GM19025 (cell line): Measurements from ENCODE around the gene LTBP4.

Experiments used
- ATAC-seq: cut with Tn5 transposase; IDR thresholded peaks from one replicate; pipeline ENCODE4 v1.9.1; 2021; ENCODE audit warnings: mild to moderate bottlenecking, low read depth, moderate library complexity; ENCODE audit not compliant: unreplicated experiment

Gene LTBP4

GRCh38 chr19:40609561-40610395, 8.6 kb downstream of the LTBP4 start:
- ATAC-seq: peak; percentile 61

DNA sequence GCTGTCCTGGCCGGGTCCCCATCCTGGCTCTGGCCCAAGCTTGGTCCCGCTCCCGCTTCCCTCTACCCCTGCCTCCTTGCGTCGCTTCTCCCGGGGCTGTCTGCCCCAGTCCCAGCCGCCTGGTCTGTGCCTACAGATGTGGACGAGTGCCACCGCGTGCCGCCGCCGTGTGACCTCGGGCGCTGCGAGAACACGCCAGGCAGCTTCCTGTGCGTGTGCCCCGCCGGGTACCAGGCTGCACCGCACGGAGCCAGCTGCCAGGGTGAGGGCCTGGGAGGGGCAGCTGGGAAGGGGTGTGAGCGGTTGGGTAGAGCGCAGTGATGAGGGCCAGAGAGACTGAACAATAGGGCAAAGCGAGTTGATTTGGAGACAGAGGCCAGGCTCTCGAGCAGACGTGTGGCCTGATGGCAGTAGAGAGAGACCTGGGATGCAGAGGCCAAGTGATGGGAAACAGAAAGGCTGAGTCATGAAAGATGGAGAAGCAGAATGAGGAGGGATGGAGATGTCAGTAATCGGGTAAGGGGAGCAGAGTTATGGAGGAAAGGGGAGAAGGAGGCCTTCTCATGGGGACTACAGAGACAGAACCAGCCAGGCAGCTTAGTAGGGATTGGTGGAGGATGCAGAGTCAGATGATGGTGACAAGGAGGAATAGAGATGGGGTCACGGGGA, 9.4 kb downstream of the LTBP4 start:
- no peak for ATAC-seq

DNA sequence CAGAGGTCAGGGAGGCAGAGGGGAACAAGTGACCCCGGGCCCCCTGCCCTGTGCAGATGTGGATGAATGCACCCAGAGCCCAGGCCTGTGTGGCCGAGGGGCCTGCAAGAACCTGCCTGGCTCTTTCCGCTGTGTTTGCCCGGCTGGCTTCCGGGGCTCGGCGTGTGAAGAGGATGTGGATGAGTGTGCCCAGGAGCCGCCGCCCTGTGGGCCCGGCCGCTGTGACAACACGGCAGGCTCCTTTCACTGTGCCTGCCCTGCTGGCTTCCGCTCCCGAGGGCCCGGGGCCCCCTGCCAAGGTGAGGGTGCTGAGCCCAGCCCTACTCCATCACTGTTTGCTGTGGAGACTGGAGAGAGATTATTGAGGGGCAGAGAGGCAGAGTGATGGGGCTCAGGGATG, 9.9 kb downstream of the LTBP4 start:
- ATAC-seq: no peak

DNA sequence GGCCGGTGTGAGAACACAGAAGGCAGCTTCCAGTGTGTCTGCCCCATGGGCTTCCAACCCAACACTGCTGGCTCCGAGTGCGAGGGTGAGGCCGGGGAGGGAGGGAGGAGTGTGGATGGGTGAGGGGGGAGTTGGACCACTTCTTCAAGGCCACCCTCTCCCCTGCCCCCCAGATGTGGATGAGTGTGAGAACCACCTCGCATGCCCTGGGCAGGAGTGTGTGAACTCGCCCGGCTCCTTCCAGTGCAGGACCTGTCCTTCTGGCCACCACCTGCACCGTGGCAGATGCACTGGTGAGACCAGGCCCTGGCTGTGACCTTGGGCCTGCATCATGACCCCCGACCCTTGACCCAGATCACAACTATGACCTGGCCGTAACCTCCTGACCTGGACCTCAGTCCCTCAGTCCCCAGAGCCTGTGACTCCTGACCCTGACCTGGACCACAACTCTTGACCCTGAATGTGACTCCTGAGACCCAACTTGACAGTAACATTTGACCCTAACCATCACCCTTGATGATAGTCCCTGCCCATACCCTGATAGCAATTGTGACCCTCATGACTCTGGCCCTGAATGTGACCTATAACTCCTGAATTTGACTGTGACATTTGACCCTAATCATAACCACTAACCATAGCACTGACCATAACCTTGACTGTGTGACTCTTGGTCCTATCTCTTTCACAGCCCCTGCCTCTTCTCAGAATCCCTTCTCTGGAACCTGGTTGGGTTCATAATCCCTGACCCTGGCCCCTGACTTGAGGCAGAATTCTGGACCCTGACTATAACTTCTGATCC, 10.9 kb downstream of the LTBP4 start:
- ATAC-seq: no peak

DNA sequence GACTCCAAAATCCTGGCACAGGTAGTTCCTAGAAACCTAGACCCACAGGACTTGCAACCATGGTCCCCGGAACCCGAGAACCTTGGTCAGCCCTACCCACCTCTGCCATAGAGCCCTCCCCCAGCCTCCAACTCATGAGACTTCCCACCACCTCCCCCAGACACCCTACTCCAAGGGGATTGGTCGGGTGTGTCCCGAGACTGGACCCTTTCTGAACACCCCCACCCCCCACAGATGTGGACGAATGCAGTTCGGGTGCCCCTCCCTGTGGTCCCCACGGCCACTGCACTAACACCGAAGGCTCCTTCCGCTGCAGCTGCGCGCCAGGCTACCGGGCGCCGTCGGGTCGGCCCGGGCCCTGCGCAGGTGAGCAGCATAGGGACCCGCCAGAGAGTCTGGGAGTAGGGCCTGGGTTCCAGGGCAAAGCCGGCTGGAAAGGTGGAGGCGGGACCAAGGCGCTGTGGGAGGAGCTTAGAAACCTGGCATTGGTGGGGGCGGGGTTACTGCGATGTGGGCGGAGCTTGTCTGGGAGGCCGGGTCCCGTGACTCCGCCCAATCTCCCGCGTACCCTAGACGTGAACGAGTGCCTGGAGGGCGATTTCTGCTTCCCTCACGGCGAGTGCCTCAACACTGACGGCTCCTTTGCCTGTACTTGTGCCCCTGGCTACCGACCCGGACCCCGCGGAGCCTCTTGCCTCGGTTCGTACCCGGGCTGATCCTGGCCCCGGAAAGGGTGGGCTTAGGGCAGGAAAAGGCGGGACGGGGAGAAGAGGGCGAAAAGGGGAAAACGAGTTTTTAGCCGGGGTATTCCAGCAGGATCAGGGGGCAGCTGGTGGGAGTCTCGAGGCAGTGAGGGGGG, 11.9 kb downstream of the LTBP4 start:
- no peak for ATAC-seq

DNA sequence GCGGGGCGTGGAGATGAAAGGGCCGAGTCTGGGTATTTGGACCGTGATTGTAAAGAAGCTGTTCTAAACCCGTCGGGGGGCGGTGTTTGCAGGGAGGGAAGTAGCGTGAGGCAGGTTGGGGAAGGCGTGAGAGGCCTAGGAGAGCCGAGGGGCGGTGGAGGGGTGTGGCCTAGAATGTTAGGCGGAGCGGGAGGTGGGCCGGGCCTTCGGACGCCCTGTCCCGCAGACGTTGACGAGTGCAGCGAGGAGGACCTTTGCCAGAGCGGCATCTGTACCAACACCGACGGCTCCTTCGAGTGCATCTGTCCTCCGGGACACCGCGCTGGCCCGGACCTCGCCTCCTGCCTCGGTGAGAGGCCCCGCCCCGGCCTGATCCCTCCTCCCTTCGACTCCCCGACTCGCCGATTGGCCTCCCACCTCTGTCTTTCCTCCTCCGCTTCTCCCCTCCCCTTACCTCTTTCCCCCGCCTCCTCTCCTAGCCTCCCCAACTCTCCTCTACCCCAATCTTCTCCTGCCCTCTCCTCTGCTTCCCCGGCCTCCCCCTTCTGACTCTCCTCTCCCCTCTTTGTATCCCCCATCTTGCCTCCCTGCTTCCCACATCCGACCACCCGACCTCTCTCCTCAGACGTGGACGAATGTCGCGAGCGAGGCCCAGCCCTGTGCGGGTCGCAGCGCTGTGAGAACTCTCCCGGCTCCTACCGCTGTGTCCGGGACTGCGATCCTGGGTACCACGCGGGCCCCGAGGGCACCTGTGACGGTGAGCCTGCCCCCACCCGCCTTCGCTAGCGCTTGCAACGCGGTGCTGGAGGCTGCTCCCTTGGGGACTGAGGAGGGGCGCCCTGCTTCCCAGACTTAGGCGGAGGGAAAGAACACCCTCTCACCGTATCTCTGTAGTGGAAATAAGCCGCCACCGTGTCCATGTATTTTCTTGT, 12.8 kb downstream of the LTBP4 start:
- ATAC-seq: peak; percentile 50

DNA sequence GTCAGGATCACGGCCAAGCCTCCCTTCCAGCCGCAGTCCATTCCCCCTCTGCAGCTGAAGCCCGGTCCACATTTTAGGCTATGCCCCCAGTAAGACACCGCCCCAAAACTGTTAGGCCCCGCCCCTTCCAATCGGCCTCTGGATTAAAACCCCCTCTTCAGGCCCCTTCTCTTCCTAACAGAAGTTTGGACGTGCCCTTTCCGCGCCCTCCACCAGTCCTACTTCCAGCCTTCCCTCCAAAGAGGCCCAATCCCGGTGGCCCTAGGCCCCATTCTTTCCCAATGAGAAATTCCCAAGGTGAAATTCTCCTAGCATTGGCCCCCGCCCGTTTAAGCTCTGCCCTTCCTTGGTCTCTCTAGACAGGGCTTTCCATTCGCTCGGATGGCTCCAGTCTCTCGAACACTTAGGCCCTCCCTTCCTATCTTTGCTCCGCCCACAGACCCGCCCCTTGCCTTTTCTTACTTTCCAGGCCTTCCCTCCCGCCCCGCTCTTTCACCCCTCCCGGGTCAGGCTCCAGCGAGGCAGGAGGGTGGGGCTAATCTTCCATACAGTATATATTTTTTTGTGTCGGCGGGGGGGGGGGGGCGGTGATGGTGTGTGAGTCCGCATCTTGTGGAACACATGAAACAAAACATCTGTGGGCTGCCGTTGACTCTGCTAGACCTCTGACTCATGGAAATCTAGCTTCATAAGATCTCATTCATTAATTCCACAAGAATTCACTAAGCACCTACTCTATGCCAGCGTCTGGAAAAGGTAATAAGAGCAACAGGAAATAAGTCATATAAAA, 13.6 kb downstream of the LTBP4 start:
- no peak for ATAC-seq

DNA sequence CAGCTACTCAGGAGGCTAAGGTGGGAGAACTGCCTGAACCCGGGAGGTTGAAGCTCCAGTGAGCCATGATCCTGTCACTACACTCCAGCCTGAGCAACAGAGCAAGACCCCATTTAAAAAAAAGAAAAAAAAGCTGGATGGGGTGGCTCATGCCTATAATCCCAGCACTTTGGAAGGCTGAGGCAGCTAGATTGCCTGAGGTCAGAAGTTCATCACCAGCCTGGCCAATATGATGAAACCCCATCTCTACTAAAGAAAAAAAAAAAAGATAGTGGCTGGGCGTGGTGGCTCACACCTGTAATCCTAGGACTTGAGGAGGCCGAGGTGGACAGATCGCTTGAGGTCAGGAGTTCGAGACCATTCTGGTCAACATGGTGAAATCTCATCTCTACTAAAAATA, 15.0 kb downstream of the LTBP4 start:
- ATAC-seq: no peak

DNA sequence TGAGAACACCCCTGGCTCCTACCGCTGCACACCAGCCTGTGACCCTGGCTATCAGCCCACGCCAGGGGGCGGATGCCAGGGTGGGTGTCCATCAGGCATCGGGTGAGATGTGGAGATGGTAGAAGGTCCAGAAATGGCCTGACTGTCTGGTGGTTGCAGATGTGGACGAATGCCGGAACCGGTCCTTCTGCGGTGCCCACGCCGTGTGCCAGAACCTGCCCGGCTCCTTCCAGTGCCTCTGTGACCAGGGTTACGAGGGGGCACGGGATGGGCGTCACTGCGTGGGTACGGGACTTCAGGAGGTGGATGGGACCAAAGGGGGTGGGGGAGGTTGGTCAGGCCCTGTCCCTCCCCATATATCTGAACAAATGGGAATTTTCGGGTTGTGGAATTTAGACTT, 15.8 kb downstream of the LTBP4 start:
- ATAC-seq: no peak

DNA sequence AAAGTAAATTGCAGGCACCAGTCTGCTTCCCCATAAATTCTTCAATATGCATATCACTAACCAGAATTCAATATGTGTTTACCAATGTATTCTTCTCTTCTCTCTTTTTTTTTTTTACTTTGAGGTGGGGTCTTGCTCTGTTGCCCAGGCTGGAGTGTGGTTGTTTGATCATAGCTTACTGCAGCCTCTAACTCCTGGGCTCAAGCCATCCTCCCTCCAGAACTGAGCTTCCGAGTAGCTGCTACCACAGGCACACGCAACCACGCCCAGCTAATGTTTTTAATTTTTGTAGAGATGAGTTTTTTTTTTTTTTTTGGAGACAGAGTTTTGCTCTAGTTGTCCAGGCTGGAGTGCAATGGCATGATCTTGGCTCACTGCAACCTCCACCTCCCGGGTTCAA, 16.8 kb downstream of the LTBP4 start:
- ATAC-seq: no peak

- ATAC-seq: no peak
Measured at GRCh38 chr19:40619333-40620160, 18.4 kb downstream of the LTBP4 start.

- ATAC-seq: no peak
Measured at GRCh38 chr19:40620161-40620485, 19.0 kb downstream of the LTBP4 start.

GRCh38 chr19:40621283-40621682, 20.1 kb downstream of the LTBP4 start:
- no peak for ATAC-seq

DNA sequence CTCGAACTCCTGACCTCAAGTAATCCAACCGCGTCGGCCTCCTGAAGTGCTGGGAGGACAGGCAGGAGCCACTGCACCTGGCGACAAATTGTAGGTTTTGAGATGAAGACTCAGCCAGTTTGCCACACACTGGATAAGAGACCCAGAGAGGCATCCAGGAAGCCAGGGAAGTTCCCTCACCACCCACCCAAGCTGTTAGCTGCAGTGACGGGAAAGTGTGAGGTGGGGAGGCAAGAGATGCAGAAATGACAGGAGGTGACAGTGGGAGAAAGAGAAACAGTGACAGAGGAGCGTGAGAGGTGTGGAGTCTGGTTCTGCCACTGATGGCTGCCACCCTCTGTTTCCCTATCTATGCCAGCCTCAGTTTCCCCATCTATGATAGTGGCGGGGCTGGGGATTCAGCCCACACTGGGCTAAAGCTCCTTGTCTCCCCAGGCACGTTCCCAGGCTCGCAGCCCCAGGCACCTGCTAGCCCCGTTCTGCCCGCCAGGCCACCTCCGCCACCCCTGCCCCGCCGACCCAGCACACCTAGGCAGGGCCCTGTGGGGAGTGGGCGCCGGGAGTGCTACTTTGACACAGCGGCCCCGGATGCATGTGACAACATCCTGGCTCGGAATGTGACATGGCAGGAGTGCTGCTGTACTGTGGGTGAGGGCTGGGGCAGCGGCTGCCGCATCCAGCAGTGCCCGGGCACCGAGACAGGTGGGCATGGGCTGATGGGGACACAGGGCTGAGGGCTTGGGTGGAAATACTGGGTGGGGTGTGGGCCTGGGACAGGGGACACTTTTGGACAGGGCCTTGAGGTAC, 21.0 kb downstream of the LTBP4 start:
- no peak for ATAC-seq

DNA sequence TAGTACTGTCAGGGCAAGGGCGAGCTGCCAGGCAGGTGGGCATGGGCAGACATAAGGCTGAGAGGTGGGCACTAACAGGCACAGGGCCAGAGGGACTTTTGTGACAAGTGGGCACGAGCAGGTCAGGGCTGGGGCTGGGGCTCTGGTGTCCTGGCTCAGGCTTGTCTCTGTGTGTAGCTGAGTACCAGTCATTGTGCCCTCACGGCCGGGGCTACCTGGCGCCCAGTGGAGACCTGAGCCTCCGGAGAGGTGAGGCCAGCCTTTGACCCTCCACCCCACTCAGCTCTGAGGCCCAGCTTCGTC, 21.6 kb downstream of the LTBP4 start:
- ATAC-seq: no peak

- no peak for ATAC-seq
Measured at GRCh38 chr19:40623403-40624251, 22.5 kb downstream of the LTBP4 start.
